Heart right ventricle (tissue), 16 donors: Measurements from ENCODE around the gene ADARB1. TPM values are rescaled to one million over a fixed set of nuclear protein-coding genes. Genes with fewer than 3 reads are reported as not detected.
A peak's percentile ranks its signal among the peaks of the same experiment; 100 is the strongest.

Source experiments
- ATAC-seq, 8 donors: fragments of 200-7000 bp; cut with Tn5 transposase; one replicate each; pipeline ENCODE4 v1.9.1; 2020; ENCODE audit warnings: mild to moderate bottlenecking in 8 of 8, moderate library complexity in 8 of 8, moderate number of reproducible peaks in 1 of 8
- DNase-seq, 2 donors: peaks; one replicate each; pipeline ENCODE4 v3.0.0-alpha.2; 2020
- H3K27ac ChIP-seq, 10 donors: fragments of 200-600 bp; sonication (generic) in 2 of 10; one replicate each; pipeline versions ENCODE4 v1.5.0 to v1.8.0; 2020 to 2022; ENCODE audit warnings: mild to moderate bottlenecking in 3 of 10
- H3K27me3 ChIP-seq, 7 donors: fragments of 200-600 bp; one replicate each; pipeline ENCODE4 v1.8.0; 2021 to 2022; ENCODE audit warnings: mild to moderate bottlenecking in 2 of 7
- H3K36me3 ChIP-seq, 9 donors: fragments of 200-600 bp; sonication (generic) in 1 of 9; one replicate each; pipeline versions ENCODE4 v1.5.0 to v1.8.0; 2020 to 2022; ENCODE audit warnings: mild to moderate bottlenecking in 2 of 9
- H3K4me1 ChIP-seq, 9 donors: fragments of 200-600 bp; sonication (generic) in 1 of 9; one replicate each; pipeline versions ENCODE4 v1.5.0 to v1.8.0; 2020 to 2022; ENCODE audit warnings: mild to moderate bottlenecking in 4 of 9
- H3K4me3 ChIP-seq, 10 donors: fragments of 200-600 bp; sonication (generic) in 2 of 10; one replicate each; pipeline versions ENCODE4 v1.5.0 to v1.8.0; 2020 to 2022; ENCODE audit warnings: mild to moderate bottlenecking in 7 of 10, moderate library complexity in 2 of 10
- H3K9me3 ChIP-seq, 11 donors: fragments of 200-600 bp in 10 of 11; sonication (generic) in 2 of 11; one replicate each; pipeline versions ENCODE4 v1.5.0 to v1.8.0; 2013 to 2022; ENCODE audit warnings: mild to moderate bottlenecking in 2 of 11, control low read depth in 1 of 11, moderate library complexity in 1 of 11
- WGBS, 2 donors: extraction: QIAGEN DNeasy Blood & Tissue Kit; methylation state at CpG; one replicate each; pipeline ENCODE4 v1.1.7; 2013; ENCODE audit warnings: inconsistent platforms in 1 of 2; 5-methylcytosine and 5-hydroxymethylcytosine counted together
- intact Hi-C, 10 donors: fragments of 100-400 bp; cut with DNase I; formaldehyde crosslinking; loops; one replicate each; pipeline versions ENCODE4 v1.11.1 to v1.14.2; 2022
- polyA plus RNA-seq, 2 donors: library from polyadenylated mRNA; stranded (reverse); fragments of 200-250 nt; gene quantifications; one replicate each; pipeline ENCODE4 v1.2.3, GENCODE V29; 2013
- total RNA-seq, 10 donors: library from RNA; stranded (reverse); fragmentation: NEBNext Ultra II Directional in 3 of 10; extraction: Animal tissue kit (Norgen Biotek cat#: 25700) in 3 of 10; gene quantifications; one replicate each; pipeline versions ENCODE4 v1.2.1 to v1.2.4, GENCODE V29; 2021 to 2023
- TF ChIP-seq, protein P1 (sequence below), 9 donors: fragments of 200-600 bp; sonication (generic) in 2 of 9; IDR thresholded peaks; one replicate each; pipeline versions ENCODE4 v1.5.0 to v1.8.0; 2021 to 2022; ENCODE audit warnings: antibody characterized with exemption in 9 of 9, mild to moderate bottlenecking in 5 of 9, moderate library complexity in 1 of 9
- donor health status: Arrhythmogenic right ventricular cardiomyopathy.
- donor health status: ischemic (EF 13 %, LVEDD 7.1; RV severe dilation, severe dysfunction).
- donor health status: healthy with polysubstance abuse.
- donor health status: DM: no; HTN: yes; CAD: no.
- donor health status: DM: no; HTN: no; CAD: no.
- donor health status: ischemic (EF 25% LVEDD 6.9; RV normal size, moderate dysfunction).
- donor health status: ischemic (EF 25% LVEDD 5.7; RV mildly dilated, moderate dysfunction).
- donor health status: healthy.
- donor health status: DM: yes; HTN: yes; CAD: no.
- donor health status: Ischemic cardiomyopathy.
- donor health status: ischemic (EF 35%, LVEDD 5.7; RV mildly dilated, moderate dysfunction).
- donor health status: nonischemic (EF 11% LVEDD 7.7; RV severe dilation, severe dysfunction).
- donor health status: DM: yes; HTN: yes; CAD: no.
- donor health status: PGD.
- donor health status: ischemic (EF 29% LVEDD 5.4; RV normal size, mild dysfunction).
- donor health status: nonischemic (EF 23%, LVEDD 6.1; RV moderate dilation, normal function).

Gene ADARB1
- total and polyA plus RNA-seq, 12 donors, result 7.4 to 21.2 (median 13.5) TPM

- intact Hi-C loops, result loop anchor here in 6 of 10 donors (5.0 to 10.0 kb wide), 4 partner anchors 126 to 296 kb away; partner anchors contain the start of gene POFUT2 (in 2 of the 6)
- no peaks in the 10 kb centered on the region for H3K27me3 ChIP-seq
- H3K4me3 ChIP-seq, result no peak overlapping the region
- H3K27ac ChIP-seq, result no peak overlapping the region
- peaks cover 0 to 31% (median 6%) of the 10 kb centered on the region in 9 donors for H3K4me1 ChIP-seq
- 89 to 91% methylated on average over 5 of the region's 5 CpGs for WGBS, 2 donors
- no peaks in the 10 kb centered on the region for H3K9me3 ChIP-seq
- peaks cover 0 to 58% (median 0%) of the 10 kb centered on the region in 9 donors for H3K36me3 ChIP-seq
- ATAC-seq (no peak), DNase-seq (no peak)
- TF ChIP-seq, protein P1, sequence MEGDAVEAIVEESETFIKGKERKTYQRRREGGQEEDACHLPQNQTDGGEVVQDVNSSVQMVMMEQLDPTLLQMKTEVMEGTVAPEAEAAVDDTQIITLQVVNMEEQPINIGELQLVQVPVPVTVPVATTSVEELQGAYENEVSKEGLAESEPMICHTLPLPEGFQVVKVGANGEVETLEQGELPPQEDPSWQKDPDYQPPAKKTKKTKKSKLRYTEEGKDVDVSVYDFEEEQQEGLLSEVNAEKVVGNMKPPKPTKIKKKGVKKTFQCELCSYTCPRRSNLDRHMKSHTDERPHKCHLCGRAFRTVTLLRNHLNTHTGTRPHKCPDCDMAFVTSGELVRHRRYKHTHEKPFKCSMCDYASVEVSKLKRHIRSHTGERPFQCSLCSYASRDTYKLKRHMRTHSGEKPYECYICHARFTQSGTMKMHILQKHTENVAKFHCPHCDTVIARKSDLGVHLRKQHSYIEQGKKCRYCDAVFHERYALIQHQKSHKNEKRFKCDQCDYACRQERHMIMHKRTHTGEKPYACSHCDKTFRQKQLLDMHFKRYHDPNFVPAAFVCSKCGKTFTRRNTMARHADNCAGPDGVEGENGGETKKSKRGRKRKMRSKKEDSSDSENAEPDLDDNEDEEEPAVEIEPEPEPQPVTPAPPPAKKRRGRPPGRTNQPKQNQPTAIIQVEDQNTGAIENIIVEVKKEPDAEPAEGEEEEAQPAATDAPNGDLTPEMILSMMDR (IDR thresholded peaks at IDR 0.05), result no peak
These were observed 74.6 kb downstream of the ADARB1 start for GRCh38 chr21:45149021-45149420.

GRCh38 chr21:45150638-45151131 is 76.3 kb downstream of the ADARB1 start:
- H3K4me1 ChIP-seq, result peaks cover 0 to 40% (median 15%) of the 10 kb centered on the region in 9 donors
- DNase-seq, result no peak

GRCh38 chr21:45151445-45152160 is 77.2 kb downstream of the ADARB1 start:
- intact Hi-C loops, result no loop called here
- DNase-seq, result no peak
- peak in 1 of 8 donors; percentile 27 for ATAC-seq

More at GRCh38 chr21:45150638-45151131, 76.3 kb downstream of the ADARB1 start:
- intact Hi-C loops, result no loop called here
- Histone ChIP-seq H3K36me3 (peaks cover 0 to 44% (median 0%) of the 10 kb centered on the region in 9 donors), H3K4me3 (no peak overlapping the region), H3K9me3 (no peaks in the 10 kb centered on the region), H3K27ac (no peak overlapping the region), H3K27me3 (no peaks in the 10 kb centered on the region)
- no peak for ATAC-seq
- 91 to 92% methylated on average over 6 of the region's 6 CpGs for WGBS, 2 donors
- TF ChIP-seq, protein P1 (IDR thresholded peaks at IDR 0.05), result no peak

DNA sequence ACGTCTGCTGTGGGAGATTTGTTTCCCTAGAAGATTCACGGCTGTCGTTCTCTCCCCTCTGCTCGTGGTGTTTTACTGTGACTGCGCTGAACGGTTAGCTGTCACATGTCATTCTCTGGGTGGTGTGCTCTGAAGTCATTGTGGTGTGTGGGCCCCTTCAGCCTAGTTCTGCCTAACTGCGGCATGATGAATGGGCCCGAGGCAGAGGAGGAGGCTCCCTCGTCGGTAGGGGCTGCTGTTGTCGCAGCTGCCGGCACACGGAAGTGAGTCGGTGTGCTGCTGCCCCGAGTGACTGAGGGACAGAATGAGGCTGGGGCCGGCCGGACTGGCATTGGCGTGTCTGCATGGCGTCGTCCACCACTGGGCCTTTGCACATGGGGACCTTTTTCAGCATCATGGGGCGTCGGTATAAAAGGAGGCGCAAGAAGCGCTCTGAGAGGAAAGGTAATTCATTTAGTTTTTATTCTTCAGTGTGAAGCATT is 77.9 kb downstream of the ADARB1 start:
- peak in 5 of 8 donors; percentile 23 to 70 (median 57) for ATAC-seq
- WGBS, 2 donors, result 72 to 75% methylated on average over 24 of the region's 24 CpGs
- no peak for DNase-seq
- Histone ChIP-seq H3K4me3 (peak overlapping the region in 1 of 10 donors; percentile 16), H3K4me1 (peaks cover 0 to 40% (median 10%) of the 10 kb centered on the region in 9 donors), H3K27me3 (no peaks in the 10 kb centered on the region), H3K27ac (no peak overlapping the region), H3K9me3 (no peaks in the 10 kb centered on the region), H3K36me3 (peaks cover 0 to 35% (median 0%) of the 10 kb centered on the region in 9 donors)
- TF ChIP-seq, protein P1 (IDR thresholded peaks at IDR 0.05), result peak in 1 of 9 donors; percentile 41
- intact Hi-C loops, result no loop called here

More at GRCh38 chr21:45151445-45152160, 77.2 kb downstream of the ADARB1 start:
- Histone ChIP-seq H3K27me3 (no peaks in the 10 kb centered on the region), H3K4me3 (peak overlapping the region in 1 of 10 donors; percentile 16), H3K4me1 (peaks cover 0 to 40% (median 15%) of the 10 kb centered on the region in 9 donors), H3K9me3 (no peaks in the 10 kb centered on the region), H3K27ac (no peak overlapping the region), H3K36me3 (peaks cover 0 to 35% (median 0%) of the 10 kb centered on the region in 9 donors)
- 76 to 80% methylated on average over 10 of the region's 10 CpGs for WGBS, 2 donors
- TF ChIP-seq, protein P1 (IDR thresholded peaks at IDR 0.05), result no peak
